GM06990 (cell line): ENCODE data around the gene SIL1.

Source experiments
- DNase-seq: peaks from one replicate; pipeline ENCODE4 v3.0.0-alpha.2; 2011; ENCODE audit not compliant: insufficient read length; ENCODE audit errors: extremely low read depth
- H3K27me3 ChIP-seq: replicated peaks from 2 replicates; pipeline ENCODE4 v1.6.0; 2011; ENCODE audit warnings: low read length; ENCODE audit not compliant: control insufficient read depth, insufficient read depth
- H3K36me3 ChIP-seq: 2 replicates; pipeline ENCODE4 v1.5.1; 2011; ENCODE audit warnings: low read length; ENCODE audit not compliant: control insufficient read depth, insufficient read depth
- H3K4me3 ChIP-seq: replicated peaks from 2 replicates; pipeline ENCODE4 v1.5.1; 2011; ENCODE audit warnings: low read depth, mild to moderate bottlenecking, control low read depth, low read length
- TF ChIP-seq, protein P1 (sequence below): IDR thresholded peaks from 2 replicates; pipeline ENCODE4 v1.5.1; 2011; ENCODE audit warnings: low read length, control low read depth, mild to moderate bottlenecking, inconsistent platforms; ENCODE audit not compliant: insufficient read depth, poor library complexity, severe bottlenecking

The SIL1 gene

GRCh38 chr5:138905541-138905940 is 292.6 kb downstream of the SIL1 start:
- Histone ChIP-seq H3K4me3 (no peak overlapping the region), H3K27me3 (no peaks in the 10 kb centered on the region), H3K36me3 (no peaks in the 10 kb centered on the region)
- DNase-seq, result no peak
- TF ChIP-seq, protein P1, sequence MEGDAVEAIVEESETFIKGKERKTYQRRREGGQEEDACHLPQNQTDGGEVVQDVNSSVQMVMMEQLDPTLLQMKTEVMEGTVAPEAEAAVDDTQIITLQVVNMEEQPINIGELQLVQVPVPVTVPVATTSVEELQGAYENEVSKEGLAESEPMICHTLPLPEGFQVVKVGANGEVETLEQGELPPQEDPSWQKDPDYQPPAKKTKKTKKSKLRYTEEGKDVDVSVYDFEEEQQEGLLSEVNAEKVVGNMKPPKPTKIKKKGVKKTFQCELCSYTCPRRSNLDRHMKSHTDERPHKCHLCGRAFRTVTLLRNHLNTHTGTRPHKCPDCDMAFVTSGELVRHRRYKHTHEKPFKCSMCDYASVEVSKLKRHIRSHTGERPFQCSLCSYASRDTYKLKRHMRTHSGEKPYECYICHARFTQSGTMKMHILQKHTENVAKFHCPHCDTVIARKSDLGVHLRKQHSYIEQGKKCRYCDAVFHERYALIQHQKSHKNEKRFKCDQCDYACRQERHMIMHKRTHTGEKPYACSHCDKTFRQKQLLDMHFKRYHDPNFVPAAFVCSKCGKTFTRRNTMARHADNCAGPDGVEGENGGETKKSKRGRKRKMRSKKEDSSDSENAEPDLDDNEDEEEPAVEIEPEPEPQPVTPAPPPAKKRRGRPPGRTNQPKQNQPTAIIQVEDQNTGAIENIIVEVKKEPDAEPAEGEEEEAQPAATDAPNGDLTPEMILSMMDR, result no peak

GRCh38 chr5:138903130-138903775 is 294.9 kb downstream of the SIL1 start:
- H3K4me3 ChIP-seq, result no peak overlapping the region
- no peak for DNase-seq
- TF ChIP-seq, protein P1, result no peak
- no peaks in the 10 kb centered on the region for H3K27me3 ChIP-seq
- no peaks in the 10 kb centered on the region for H3K36me3 ChIP-seq

DNA sequence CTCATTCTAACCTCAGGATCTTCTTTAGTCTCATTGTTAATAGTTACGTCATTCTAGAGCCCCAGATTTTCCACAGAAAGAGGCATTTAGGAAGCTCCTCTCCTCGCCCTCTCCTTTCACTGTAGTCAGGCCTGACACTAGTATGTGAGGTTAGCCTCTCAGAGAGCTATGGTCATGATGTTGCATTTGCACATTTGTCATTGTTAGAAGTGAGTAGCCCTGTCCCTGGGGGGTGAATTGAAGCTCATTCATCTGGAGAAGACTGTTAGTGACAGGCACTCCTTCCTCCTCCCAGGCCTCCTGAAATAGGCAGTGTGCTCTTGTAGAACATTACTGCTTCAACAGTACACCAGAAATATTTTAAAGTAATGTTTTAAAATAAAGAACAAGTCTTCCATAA is 296.5 kb downstream of the SIL1 start:
- H3K4me3 ChIP-seq, result no peak overlapping the region
- no peaks in the 10 kb centered on the region for H3K27me3 ChIP-seq
- DNase-seq, result no peak
- TF ChIP-seq, protein P1, result no peak
- H3K36me3 ChIP-seq, result no peaks in the 10 kb centered on the region

DNA sequence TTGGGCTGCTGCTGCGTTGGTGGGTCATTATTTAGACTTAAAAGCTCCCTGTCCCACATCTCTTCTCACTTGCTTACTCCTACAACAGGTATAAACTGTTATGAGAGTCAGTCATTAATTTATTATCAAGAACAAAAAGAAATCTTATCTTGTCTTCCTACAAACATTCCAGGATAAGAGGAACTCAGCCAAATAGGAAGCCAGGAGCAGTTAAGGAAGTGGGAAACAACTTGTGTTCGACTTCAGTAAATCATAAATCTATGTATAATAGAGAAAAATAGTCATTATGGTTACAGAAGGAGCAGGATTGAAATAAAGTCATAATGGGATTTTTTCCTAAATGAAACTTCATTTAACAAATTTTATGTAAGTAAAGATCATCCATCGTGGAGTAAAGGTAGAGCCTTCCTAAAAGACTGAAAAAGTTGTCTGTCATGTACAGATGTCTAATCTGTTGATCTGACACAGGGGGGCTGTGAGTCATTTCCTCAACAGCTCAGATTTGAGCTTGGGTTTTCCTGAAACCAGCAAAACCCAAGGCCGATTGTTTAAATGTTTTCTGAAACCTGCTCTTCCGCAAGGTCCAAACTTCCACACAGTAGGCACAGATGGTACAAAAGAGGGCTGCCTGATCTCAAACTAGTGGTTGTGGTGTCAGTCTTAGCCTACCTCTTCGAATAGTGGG is 297.7 kb downstream of the SIL1 start:
- Histone ChIP-seq H3K4me3 (no peak overlapping the region), H3K27me3 (no peaks in the 10 kb centered on the region), H3K36me3 (peaks cover 2% of the 10 kb centered on the region; the same call in 1 of the 2 replicates)
- TF ChIP-seq, protein P1, result no peak
- no peak for DNase-seq

GRCh38 chr5:138898742-138899141 is 299.4 kb downstream of the SIL1 start:
- H3K27me3 ChIP-seq, result no peaks in the 10 kb centered on the region
- H3K4me3 ChIP-seq, result no peak overlapping the region
- DNase-seq, result no peak
- TF ChIP-seq, protein P1, result no peak
- H3K36me3 ChIP-seq, result peaks cover 2% of the 10 kb centered on the region; the same call in 1 of the 2 replicates
